HG03280 (cell line): Measurements from ENCODE around the gene NPEPL1.
"Not testable (repeated sequence)": the region's sequence is repeated elsewhere in the genome, so short reads cannot be mapped to it uniquely, and the experiment has no call there.

ENCODE experiments used
- ATAC-seq: cut with Tn5 transposase; IDR thresholded peaks from one replicate; pipeline ENCODE4 v1.9.1; 2021; ENCODE audit warnings: mild to moderate bottlenecking, moderate library complexity; ENCODE audit not compliant: unreplicated experiment

The NPEPL1 gene

GRCh38 chr20:58712806-58713731, 20.5 kb downstream of the NPEPL1 start:
- no peak for ATAC-seq

GRCh38 chr20:58713801-58714339, 21.3 kb downstream of the NPEPL1 start:
- no peak for ATAC-seq

DNA sequence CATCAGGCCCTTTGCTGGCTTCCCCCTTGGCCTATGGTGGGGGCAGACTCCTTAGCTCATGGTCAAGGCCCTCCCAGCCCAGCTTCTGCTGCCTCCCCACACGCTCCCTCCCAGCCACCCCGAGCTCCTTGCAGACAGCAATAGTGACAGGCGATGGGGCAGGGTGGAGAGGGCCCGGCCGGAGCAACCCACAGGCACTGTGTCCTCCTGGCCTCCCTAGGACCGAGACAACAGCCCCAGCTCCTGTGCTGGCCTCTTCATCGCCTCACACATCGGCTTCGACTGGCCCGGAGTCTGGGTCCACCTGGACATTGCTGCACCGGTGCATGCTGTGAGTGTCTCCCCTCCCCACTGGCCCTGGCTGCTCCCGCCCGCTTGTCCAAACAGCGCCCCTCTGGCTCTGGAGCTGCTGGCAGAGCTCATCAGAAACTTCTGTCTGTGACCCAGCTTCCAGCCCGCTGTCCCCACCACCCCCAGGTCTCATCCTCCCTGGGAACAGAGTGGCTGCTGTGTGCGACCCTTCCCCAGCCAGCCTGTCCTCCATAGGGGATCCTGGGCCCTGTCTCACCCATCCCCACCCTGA, 21.8 kb downstream of the NPEPL1 start:
- ATAC-seq: no peak

- no peak for ATAC-seq
Observed at GRCh38 chr20:58714923-58715351, 22.3 kb downstream of the NPEPL1 start.

GRCh38 chr20:58715391-58715800, 22.8 kb downstream of the NPEPL1 start:
- no peak for ATAC-seq

DNA sequence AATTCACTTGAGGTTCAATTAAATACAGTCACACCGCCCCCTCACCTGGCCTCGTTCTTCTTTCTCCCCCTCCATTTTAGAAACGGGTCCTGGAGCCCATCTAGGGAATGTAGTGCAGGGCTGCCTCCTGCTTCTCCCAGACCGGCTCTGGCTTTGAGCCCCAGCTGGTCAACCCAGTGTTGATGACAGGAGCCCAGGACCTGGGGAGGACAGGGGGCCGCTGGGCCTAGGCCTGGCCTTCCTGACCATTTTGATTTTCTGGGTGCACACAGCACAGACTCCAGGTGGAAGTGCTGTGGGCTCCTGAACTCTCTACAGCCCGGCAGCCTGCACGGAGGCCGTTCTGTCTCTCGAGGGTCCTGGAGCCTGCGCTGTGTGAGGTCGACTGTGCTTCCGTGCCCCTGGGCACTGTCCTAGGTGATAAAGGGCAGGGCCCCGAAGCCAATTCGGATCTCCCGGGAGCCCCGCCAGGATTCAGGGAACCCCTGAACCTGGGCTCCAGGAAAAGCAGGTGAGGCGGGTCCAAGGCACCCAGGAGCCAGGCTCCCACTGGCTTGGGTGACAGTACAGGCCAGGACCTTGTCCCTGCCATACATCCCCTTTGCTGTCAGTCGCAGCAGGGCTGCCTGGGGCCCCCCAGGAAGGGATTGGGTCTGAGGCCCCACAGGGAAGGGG, 23.3 kb downstream of the NPEPL1 start:
- no peak for ATAC-seq

- no peak for ATAC-seq
Observed at GRCh38 chr20:58716476-58717277, 24.1 kb downstream of the NPEPL1 start.

DNA sequence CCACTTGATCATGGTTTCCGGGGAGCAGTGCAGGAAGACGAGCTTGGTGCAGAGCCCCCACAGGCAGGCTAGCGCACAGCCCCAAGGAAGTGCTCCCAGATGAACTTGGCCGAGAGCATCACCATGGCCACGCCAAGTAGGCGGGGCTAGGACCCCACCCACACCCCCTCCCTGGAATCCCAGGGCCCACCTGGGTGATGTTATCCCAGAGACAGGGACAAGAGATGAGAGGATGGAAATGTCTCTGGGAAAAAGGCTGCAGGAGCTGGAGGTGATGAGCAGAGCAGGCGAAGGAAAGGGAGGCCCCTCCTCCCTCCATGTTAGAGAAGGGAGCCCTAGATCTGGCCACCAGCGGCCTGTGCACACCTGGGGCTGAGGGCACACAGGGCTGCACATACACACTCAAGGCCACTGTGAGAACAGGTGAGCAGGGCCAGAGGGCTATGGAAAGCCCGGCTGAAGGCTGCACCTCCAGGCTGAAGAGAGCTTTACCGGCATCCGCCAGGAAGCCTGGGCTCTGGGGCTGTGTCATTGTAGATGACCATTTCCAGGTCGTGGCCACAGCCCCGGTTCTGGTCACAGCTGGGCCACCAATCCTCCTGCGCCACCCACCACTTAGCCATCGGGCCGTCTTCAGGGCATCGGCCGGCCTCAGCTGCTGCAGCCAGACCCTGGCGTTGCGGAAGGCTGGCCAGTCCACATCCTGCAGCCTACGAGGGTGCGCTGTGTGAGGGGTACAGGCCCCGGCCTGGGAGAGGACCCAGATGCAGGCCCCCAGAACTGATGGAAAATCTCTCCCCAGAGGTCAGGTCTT, 24.9 kb downstream of the NPEPL1 start:
- no peak for ATAC-seq

GRCh38 chr20:58718121-58718563, 25.5 kb downstream of the NPEPL1 start:
- ATAC-seq: no peak

DNA sequence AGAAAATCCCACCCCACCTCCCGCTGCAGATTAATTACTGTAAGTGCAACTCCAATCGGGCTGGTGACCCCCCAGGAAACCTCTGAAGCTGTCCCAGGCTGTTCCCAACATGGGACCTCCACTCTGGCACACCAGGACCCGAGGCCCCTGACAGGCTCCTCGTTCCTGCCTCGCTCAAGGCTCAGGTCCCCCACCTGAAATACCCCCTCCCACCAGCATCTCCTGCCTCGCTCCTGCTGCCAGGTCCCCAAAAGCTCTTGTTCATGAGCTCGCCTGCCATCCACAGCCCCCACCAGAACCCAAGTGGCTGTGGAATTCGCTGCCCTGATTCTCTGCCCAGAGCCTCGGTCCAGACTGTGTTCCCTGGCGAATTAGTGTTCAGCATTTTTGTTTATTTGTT, 26.1 kb downstream of the NPEPL1 start:
- ATAC-seq: no peak

DNA sequence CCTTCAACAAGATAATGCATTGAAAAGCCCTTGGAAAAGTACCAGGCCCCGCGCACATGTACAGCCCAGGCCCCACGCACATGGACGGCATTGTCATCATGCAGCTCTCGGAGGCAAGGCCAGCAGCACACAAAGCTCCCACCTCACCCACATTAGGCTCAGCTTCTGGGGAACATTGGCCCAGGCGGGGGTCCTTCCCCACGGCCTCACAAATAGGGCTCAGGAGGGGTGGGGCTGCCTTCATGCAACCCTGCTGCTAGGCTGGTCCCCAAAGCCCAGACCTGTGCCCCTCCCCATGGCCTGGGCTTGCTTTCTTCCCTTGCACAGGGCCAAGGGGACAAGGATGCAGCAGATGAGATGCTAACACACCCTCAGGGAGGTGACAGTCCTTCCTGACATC, 26.7 kb downstream of the NPEPL1 start:
- no peak for ATAC-seq

DNA sequence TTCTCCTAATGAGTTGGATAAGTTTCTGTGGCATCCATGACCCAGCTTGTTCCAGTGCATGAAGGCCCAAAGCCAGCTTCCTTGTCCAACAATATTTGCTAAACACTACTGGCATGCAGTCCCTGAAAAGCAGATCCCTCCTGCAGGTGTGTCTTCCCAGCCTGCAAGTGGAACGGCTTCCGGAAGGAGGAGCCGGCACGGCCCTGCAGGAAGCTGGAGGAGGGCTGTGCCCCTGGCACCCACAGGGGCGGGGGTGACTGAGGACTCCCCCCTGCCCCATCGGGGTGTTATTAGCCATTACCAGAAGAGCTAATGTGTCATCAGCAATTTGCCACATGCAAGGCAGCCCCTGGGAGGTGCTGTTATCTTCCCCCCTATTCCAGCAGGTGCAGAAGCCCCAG, 27.4 kb downstream of the NPEPL1 start:
- no peak for ATAC-seq

- ATAC-seq: no peak
Observed at GRCh38 chr20:58720890-58721289, 28.3 kb downstream of the NPEPL1 start.

DNA sequence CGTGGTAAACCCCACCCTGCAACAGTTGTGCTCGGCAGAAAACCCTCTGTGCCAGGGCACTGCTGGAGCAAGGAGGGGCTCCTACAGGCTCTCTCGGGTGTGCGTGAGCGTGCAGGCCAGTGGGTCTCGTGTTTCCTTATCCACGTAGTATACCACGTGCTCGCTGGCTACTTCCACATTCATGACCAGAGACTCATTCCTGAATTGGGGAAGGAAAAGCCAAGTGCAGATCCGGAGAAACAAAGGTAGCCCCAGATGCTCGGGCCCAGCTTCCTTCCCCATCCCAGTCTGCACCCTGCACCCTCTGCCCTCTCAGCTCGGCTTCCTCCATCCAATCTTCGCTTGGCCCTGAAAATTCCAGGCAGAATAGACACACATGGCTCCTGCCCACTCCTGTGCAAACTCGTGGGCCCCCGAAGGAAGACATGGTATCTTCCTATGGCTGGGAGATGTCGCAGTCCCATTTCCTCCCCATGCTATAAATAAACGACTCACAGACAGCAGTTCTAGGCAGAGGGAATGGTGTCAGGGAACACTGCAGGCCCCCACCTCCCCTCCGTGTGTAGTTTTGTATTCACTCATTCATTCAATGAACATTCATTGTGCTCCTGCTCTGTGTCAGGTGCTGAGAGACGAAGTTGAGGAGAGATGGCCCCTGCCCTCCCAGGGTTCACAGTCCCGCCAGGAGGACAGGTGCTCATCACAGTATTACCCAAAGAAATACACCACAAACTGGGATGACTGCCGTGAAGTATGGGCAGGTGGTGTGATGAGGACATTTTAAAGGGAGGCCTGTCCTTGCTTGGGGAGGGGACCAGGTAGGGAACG, 29.6 kb downstream of the NPEPL1 start:
- no peak for ATAC-seq

DNA sequence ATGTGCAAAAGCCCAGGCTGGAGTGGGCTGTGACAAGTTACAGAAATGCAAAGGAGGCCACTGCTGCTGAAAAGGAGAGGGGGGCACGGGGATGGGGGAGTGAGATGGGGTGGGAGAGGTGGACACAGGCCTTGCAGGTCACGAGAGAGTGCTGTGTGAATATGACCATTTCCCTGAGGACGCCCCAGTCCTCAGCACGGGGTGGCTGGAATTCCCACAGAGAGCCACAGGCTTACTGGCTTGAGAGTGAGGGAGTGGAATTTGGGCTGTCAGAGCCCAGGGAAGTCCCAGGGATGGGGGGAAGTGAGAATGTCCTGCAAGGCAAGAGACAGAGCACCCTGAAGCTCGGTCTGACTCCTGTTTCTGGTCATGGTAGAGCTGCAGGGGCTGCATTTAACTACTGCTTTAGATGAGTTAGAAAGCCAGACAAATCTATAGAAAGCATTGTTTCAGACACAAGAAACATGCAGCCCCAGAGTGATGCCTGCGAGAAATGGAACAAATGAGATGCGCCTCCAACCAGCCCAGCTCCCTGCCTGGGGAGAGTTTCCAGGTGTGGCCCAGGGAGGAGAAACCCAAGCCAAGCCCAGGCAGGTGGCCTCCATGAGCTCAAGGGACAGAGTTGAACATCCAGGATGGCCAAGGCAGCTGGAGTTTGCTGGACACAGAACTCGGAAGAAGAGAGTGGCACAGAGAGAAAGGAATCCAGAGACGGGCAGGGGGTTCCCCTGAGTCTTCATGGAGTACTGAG, 30.5 kb downstream of the NPEPL1 start:
- ATAC-seq: no peak

DNA sequence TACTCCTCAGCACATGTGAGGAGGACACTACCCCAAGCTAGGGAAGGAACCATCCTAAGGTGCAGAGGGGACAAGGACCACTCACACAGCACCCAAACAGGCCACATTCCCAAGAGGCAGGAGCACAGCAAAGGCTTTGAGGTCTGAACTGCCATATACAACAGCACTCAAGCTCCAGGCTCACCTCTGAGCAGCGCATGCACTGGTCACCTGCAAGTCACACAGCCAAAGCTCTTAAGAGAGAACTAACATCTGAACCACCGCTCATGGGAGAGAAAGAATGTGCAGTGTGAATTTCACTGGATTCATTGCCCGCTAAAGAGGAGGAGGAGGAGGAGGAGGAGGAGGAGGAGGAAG, 31.0 kb downstream of the NPEPL1 start:
- ATAC-seq: no peak

DNA sequence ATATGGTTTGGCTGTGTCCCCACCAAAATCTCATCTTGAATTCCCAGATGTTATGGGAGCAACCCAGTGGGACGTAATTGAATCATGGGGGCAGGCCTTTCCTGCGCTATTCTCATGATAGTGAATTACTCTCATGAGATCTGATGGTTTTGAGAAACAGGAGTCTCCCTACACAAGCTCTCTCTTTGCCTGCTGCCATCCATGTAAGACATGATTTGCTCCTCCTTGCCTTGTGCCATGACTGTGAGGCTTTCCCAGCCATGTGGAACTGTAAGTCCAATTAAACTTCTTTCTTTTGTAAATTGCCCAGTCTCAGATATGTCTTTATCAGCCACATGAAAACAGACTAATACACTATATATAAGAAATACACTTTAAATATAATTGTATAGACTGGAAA, 33.6 kb downstream of the NPEPL1 start:
- not testable (repeated sequence) for ATAC-seq

DNA sequence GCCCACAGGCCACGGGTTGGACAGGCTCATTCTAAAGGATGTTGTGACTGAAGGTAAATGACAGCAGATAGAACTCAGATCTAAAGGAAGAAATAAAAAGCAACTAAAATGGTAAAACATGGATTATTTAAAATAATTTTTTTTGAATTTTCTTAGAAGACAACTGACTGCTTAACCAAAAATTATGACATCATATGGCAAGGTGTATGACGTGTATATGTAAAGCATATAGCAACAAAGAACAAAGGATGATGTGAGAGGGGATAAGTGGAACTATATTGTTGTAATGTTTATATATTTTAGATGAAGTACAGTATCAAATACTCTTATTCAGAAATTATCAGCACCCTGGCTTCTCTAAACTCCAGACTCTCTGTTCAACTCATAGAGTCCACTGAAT, 38.6 kb downstream of the NPEPL1 start:
- ATAC-seq: no peak
